Gastrocnemius medialis (tissue), 4 donors: Measurements from ENCODE around the gene GRK4. TPM values are rescaled to one million over a fixed set of nuclear protein-coding genes. Genes with fewer than 3 reads are reported as not detected.

Experiments used
- ATAC-seq, 2 donors: fragments of 150-250 bp; one replicate each; pipeline ENCODE4 v1.9.1; 2016
- DNase-seq, 2 donors: peaks; one replicate each; pipeline ENCODE4 v3.0.0-alpha.2; 2019
- H3K27ac ChIP-seq, 4 donors: fragments of 200-600 bp; sonication (generic); 1 replicate in 1 of 4; 2 replicates in 3 of 4; pipeline ENCODE4 v1.5.1; 2016 to 2018; ENCODE audit warnings: mild to moderate bottlenecking in 2 of 4, moderate library complexity in 1 of 4
- H3K27me3 ChIP-seq, 3 donors: fragments of 200-600 bp; sonication (generic) in 2 of 3; 1 replicate in 1 of 3; 2 replicates in 2 of 3; pipeline versions ENCODE4 v1.5.1 to v1.6.0; 2016 to 2019; ENCODE audit warnings: mild to moderate bottlenecking in 1 of 3, moderate library complexity in 1 of 3
- H3K36me3 ChIP-seq, 2 donors: fragments of 200-600 bp; sonication (generic) in 1 of 2; one replicate each; pipeline ENCODE4 v1.5.1; 2017 to 2018
- H3K4me1 ChIP-seq, 2 donors: fragments of 200-600 bp; sonication (generic) in 1 of 2; one replicate each; pipeline ENCODE4 v1.5.1; 2016 to 2017; ENCODE audit warnings: mild to moderate bottlenecking in 2 of 2
- H3K4me3 ChIP-seq, 4 donors: fragments of 200-600 bp; sonication (generic) in 3 of 4; 1 replicate in 1 of 4; 2 replicates in 3 of 4; pipeline ENCODE4 v1.5.1; 2016 to 2019; ENCODE audit warnings: mild to moderate bottlenecking in 2 of 4
- H3K9me3 ChIP-seq, 3 donors: fragments of 200-600 bp; sonication (generic) in 2 of 3; 1 replicate in 1 of 3; 2 replicates in 2 of 3; pipeline ENCODE4 v1.5.1; 2016 to 2019
- CTCF ChIP-seq, 5 experiments: fragments of 450-650 bp in 3 of 5; fragments of 200-600 bp in 2 of 5; sonication (generic) in 2 of 5; IDR thresholded peaks in 4 of 5; conservative IDR thresholded peaks in 1 of 5; 1 replicate in 4 of 5; 2 replicates in 1 of 5; pipeline ENCODE4 v1.5.1; 2016 to 2019; ENCODE audit warnings: antibody characterized with exemption in 5 of 5, mild to moderate bottlenecking in 3 of 5, moderate library complexity in 3 of 5
- POLR2A ChIP-seq, 2 donors: fragments of 450-650 bp; IDR thresholded peaks; one replicate each; pipeline ENCODE4 v1.6.1; 2017; ENCODE audit warnings: antibody characterized with exemption in 2 of 2, mild to moderate bottlenecking in 2 of 2, moderate library complexity in 2 of 2
- in situ Hi-C, 4 donors: fragments of 200-750 bp; cut with MboI; loops; one replicate each; pipeline versions ENCODE4 v1.15.0 to v1.8.0; 2017; ENCODE audit warnings: low sequenced_read_pairs in 4 of 4
- intact Hi-C: fragments of 100-400 bp; cut with DNase I; formaldehyde crosslinking; loops from one replicate; pipeline ENCODE4 v1.15.1; 2023; ENCODE audit warnings: low total_unique reads
- total RNA-seq, 4 donors: library from RNA; depleted of rRNA; stranded (reverse); fragments of >200 nt; gene quantifications; one replicate each; pipeline versions ENCODE4 v1.1.0 to v1.2.3, GENCODE V29; 2016

Gene GRK4
- total RNA-seq, 4 donors from 2014 or later, result 2.8 to 5.8 (median 3.7) TPM

- ATAC-seq, result no peak
- Histone ChIP-seq H3K36me3 (no peaks in the 10 kb centered on the region), H3K4me3 (no peak overlapping the region), H3K27ac (no peak overlapping the region), H3K9me3 (no peaks in the 10 kb centered on the region), H3K27me3 (no peaks in the 10 kb centered on the region), H3K4me1 (no peaks in the 10 kb centered on the region)
- no peak for DNase-seq
- intact Hi-C loops, result no loop called here
- TF ChIP-seq CTCF (IDR thresholded peaks at IDR 0.05 in 4 of 5, conservative IDR thresholded peaks at IDR 0.05 in 1 of 5), result no peak
- no peak for TF ChIP-seq POLR2A (IDR thresholded peaks at IDR 0.05)
- in situ Hi-C loops, result loop anchor here in 1 of 4 donors (25.0 kb wide), 1 partner anchor 779 kb away; no protein-coding TSS in a partner anchor
Measured at GRCh38 chr4:2991243-2991642, 27.9 kb downstream of the GRK4 start.

- no peaks in the 10 kb centered on the region for H3K27me3 ChIP-seq
- in situ Hi-C loops (loop anchor here in 1 of 4 donors (25.0 kb wide), 1 partner anchor 783 kb away; no protein-coding TSS in a partner anchor), intact Hi-C loops (no loop called here)
- ATAC-seq (no peak), DNase-seq (no peak)
- no peaks in the 10 kb centered on the region for H3K9me3 ChIP-seq
- no peak for TF ChIP-seq CTCF (IDR thresholded peaks at IDR 0.05 in 4 of 5, conservative IDR thresholded peaks at IDR 0.05 in 1 of 5)
- no peak for TF ChIP-seq POLR2A (IDR thresholded peaks at IDR 0.05)
- H3K4me1 ChIP-seq, result no peaks in the 10 kb centered on the region
- no peaks in the 10 kb centered on the region for H3K36me3 ChIP-seq
- H3K4me3 ChIP-seq, result no peak overlapping the region
- no peak overlapping the region for H3K27ac ChIP-seq
Measured at GRCh38 chr4:2994917-2995316, 31.5 kb downstream of the GRK4 start.

GRCh38 chr4:2995546-2996265, 32.3 kb downstream of the GRK4 start:
- Histone ChIP-seq H3K9me3 (no peaks in the 10 kb centered on the region), H3K27me3 (no peaks in the 10 kb centered on the region), H3K36me3 (no peaks in the 10 kb centered on the region), H3K4me1 (no peaks in the 10 kb centered on the region), H3K27ac (no peak overlapping the region), H3K4me3 (no peak overlapping the region)
- intact Hi-C loops, result no loop called here
- in situ Hi-C loops, result loop anchor here in 1 of 4 donors (25.0 kb wide), 1 partner anchor 783 kb away; no protein-coding TSS in a partner anchor
- no peak for DNase-seq
- ATAC-seq, result no peak
- TF ChIP-seq POLR2A (IDR thresholded peaks at IDR 0.05), result no peak
- no peak for TF ChIP-seq CTCF (IDR thresholded peaks at IDR 0.05 in 4 of 5, conservative IDR thresholded peaks at IDR 0.05 in 1 of 5)

- no peaks in the 10 kb centered on the region for H3K27me3 ChIP-seq
Measured at GRCh38 chr4:2996415-2996814, 33.0 kb downstream of the GRK4 start.

More at GRCh38 chr4:2996415-2996814, 33.0 kb downstream of the GRK4 start:
- Histone ChIP-seq H3K4me1 (no peaks in the 10 kb centered on the region), H3K4me3 (no peak overlapping the region), H3K36me3 (no peaks in the 10 kb centered on the region), H3K9me3 (no peaks in the 10 kb centered on the region), H3K27ac (no peak overlapping the region)
- no peak for DNase-seq
- intact Hi-C loops (no loop called here), in situ Hi-C loops (loop anchor here in 1 of 4 donors (25.0 kb wide), 1 partner anchor 784 kb away; no protein-coding TSS in a partner anchor)
- TF ChIP-seq CTCF (IDR thresholded peaks at IDR 0.05 in 4 of 5, conservative IDR thresholded peaks at IDR 0.05 in 1 of 5) (no peak), POLR2A (IDR thresholded peaks at IDR 0.05) (no peak)
- ATAC-seq, result no peak
